Measurements from ENCODE around the gene GPR158.

GPR158 gene

GRCh38 chr10:25392132-25392531, 217.3 kb downstream of the GPR158 start:
- in situ Hi-C loops (cut with MboI; ENCODE audit: low sequenced_read_pairs) = no loop called here

DNA sequence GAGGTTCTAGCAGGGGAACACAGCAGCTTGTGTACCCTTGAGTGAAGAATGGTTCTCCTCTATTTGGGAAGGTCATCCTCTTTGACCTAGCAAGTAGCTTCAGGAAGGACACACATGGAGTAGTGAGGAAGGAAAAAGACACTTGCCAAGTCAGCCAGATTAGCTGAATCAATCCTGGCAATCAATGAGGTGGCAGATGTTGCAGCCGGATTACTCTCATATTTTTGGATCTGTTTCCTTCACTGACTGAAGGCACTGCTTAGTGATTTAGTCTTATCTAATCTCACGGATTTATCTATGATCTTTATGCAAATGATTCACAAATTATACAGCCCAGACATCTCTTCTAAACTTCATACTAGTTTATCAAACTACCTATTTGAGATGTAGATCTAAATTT, 218.8 kb downstream of the GPR158 start:
- in situ Hi-C loops (cut with MboI; ENCODE audit: low sequenced_read_pairs) = no loop called here

GRCh38 chr10:25398680-25399079, 223.9 kb downstream of the GPR158 start:
- in situ Hi-C loops (cut with MboI; ENCODE audit: low sequenced_read_pairs) = no loop called here

DNA sequence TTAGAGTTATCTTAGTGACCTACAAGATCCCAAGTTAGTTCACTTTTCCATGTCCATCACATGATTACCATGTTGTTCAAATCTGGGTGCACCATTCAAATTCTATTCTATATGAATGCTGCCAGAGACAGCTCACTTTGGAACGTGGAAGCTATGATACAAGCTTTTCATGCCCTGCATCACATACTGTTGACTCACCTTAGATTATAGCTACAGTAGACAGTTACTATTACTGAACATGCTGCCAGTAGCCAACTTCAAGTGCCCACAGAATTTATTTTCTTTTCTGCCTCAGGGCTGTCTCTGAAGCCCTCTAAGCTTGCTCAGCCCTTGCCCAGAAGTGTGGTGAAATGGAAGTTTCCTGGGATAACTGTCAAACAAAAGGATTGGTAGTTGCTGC, 231.1 kb downstream of the GPR158 start:
- in situ Hi-C loops (cut with MboI; ENCODE audit: low sequenced_read_pairs) = no loop called here

DNA sequence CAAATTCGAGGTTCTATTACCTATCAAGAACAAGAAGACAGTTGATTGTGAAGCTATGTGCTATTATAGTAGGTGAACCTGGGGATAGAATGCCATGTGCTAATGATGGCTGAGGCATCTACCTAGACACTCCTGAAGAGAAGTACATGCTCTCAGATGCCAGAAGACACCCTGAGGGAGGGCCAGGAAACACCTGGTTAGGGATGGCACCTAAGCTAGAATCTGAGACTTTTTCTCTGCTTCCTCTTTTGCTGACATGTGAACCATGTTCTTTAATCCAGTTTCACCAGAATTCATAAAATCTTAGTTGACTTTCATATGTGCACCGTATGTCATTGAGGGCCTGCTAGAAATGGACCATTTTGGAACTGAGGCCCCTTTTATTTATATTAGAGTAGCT, 242.8 kb downstream of the GPR158 start:
- in situ Hi-C loops (cut with MboI; ENCODE audit: low sequenced_read_pairs) = no loop called here

DNA sequence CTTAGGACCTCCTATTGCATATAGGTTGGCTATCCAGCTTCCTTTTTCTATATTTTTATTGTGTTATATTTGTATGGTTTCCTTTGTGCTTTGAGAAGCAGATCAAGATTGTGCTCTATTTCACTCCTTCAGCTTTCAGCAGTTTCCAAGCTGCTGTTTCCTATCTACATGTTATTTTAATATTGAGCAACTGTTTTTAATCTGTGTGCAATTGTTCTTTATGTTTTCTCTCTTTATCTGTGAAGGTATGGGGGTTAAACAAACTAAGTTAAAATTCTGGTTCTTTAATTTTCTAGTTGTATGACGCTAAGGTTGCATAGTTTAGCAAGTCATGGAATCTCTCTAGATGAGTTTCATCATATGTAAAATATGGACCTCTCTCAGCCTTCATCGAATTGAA, 251.0 kb downstream of the GPR158 start:
- in situ Hi-C loops (cut with MboI; ENCODE audit: low sequenced_read_pairs) = no loop called here

GRCh38 chr10:25436431-25436830, 261.6 kb downstream of the GPR158 start:
- in situ Hi-C loops (cut with MboI; ENCODE audit: low sequenced_read_pairs) = no loop called here

GRCh38 chr10:25441270-25441669, 266.5 kb downstream of the GPR158 start:
- in situ Hi-C loops (cut with MboI; ENCODE audit: low sequenced_read_pairs) = no loop called here

DNA sequence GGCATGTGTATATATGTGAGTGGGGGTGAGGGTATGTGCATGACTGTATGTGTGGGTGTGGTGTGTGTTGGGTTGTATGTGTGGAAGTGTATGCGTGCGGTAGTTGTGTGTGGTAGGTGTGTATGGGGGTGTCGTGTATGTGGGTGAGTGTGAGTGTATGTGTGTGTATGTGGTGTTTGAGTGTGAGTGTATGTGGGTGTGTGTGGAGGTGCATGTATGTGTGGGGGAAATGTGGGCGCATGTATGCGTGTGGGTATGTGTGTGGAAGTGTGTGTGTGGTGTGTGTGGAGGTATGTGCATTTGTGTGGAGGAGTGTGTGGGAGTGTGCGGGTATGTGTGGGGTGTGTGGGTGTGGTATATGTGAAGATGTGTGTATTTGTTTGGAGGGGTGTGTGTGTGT, 269.5 kb downstream of the GPR158 start:
- in situ Hi-C loops (cut with MboI; ENCODE audit: low sequenced_read_pairs) = no loop called here

DNA sequence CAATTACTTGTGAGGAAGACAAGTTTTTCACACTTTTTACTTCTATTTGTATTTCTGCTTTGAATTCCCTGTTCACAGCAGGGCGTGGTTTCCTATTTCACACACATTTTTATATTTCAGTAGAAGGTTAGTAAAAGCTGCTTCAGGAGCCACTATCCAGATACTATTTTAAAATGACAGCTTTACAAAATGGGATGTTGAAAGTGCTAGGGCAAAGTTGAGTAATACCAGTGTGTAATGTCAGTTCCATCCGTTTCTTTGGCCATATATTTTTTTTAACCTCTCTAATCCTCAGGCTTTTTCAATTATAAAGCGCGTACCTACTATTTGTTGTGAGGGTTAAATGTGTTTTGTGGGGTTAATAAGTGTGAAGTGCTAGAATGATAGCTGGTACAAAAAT, 276.6 kb downstream of the GPR158 start:
- in situ Hi-C loops (cut with MboI; ENCODE audit: low sequenced_read_pairs) = no loop called here

- in situ Hi-C loops (cut with MboI; ENCODE audit: low sequenced_read_pairs) = no loop called here
These were observed 278.8 kb downstream of the GPR158 start for GRCh38 chr10:25453619-25454018.

DNA sequence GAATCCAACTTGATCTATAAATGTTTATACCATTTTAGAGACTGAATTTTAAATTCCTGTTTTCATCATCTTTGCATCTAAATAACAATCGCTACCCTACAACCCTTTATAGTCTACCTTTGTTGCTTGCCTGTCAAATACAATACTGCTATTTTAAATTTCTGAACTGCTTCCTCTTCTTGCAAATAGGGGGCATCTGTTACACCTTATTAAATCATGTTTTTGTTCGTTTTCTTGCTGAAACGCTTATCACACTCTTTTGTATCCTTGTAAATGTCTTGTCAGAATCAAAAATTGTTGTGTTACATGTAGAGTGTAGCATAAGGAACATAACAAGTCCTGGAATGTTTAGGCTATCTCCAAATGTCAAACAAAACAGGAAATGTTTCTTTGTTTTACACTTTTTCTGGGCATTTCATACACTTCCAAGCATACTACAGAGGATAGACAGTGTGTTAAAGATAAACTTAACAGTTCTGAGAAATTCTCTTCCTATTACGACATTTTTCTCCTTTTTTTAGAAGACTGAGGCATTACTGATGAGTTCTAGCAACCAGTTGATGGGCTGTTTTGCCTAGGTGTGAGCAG, 281.3 kb downstream of the GPR158 start:
- in situ Hi-C loops (cut with MboI; ENCODE audit: low sequenced_read_pairs) = no loop called here

DNA sequence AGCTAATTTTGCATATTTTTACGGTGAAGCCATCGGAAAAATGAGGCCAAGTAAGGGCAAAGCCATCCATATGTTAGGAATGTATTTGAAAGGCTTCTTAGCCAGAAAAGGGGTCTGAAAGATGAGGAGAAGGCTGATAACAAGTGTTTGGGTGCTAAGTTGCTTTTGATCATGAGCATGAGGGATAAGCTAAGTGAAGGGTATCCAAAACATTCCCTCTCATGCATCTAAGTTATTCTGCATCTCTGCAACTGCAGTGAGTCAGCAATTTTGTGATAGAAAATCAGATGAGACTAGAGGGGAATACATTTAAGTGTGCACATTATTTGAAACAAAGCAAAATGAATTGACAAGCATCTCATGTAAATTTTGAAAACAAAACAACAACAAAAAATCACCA, 282.8 kb downstream of the GPR158 start:
- in situ Hi-C loops (cut with MboI; ENCODE audit: low sequenced_read_pairs) = no loop called here

- in situ Hi-C loops (cut with MboI; ENCODE audit: low sequenced_read_pairs) = no loop called here
These were observed 291.0 kb downstream of the GPR158 start for GRCh38 chr10:25465582-25466372.

GRCh38 chr10:25467881-25468280, 293.1 kb downstream of the GPR158 start:
- in situ Hi-C loops (cut with MboI; ENCODE audit: low sequenced_read_pairs) = no loop called here

- in situ Hi-C loops (cut with MboI; ENCODE audit: low sequenced_read_pairs) = no loop called here
These were observed 306.7 kb downstream of the GPR158 start for GRCh38 chr10:25481467-25481866.

DNA sequence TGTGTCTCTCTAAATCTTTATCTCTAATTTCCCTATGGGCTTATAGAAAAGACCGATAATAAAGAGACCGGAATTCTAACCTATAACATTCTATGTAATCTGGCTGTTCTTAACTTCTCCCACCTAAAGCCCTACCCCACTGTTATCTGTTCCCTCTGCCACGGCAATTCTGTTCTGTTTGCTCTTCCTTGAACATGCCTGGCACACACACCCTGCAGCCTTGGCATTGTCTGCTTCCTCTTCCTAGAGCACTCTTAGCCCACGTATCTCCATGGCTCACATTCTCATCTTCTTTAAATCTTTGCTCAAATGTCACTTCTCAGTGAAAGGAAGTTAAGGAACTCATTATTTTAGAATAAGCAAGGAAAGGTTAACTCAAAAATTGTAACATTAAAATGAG, 309.2 kb downstream of the GPR158 start:
- in situ Hi-C loops (cut with MboI; ENCODE audit: low sequenced_read_pairs) = no loop called here

GRCh38 chr10:25487266-25487665, 312.5 kb downstream of the GPR158 start:
- in situ Hi-C loops (cut with MboI; ENCODE audit: low sequenced_read_pairs) = no loop called here

DNA sequence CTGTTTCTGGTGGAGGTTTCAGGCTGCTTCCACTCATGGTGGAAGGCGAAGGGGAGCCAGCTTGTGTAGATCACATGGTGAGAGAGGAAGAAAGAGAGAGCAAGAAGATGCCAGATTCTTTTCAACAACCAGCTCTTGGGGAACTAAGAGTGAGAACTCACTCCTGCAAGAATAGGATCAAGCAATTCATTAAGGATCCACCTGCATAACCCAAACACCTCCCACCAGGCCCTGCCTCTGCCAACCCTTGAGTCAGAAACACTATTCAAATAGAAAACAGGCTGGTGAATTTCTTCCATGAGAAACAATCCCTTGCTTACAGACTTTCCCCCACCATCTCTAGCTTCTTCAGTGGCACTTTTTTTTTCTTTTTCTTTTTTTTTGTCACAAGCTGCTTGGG, 317.2 kb downstream of the GPR158 start:
- in situ Hi-C loops (cut with MboI; ENCODE audit: low sequenced_read_pairs) = no loop called here

DNA sequence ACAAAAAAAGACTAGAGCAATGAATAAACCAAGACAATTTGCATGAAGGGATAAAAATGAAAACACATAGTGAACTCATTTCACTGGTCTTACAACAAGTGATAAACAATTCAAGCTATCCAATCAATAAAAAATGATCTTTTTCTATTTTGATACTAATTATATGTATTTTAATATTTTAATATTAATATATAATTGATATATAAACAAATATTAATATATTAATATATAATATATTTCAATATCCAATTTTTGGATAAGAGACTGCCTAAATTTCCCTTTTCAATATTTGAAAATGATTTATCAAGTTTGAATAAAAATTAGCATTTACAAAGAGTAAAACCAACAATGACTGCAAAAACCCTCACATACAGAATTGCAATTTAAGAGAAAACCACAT, 317.9 kb downstream of the GPR158 start:
- in situ Hi-C loops (cut with MboI; ENCODE audit: low sequenced_read_pairs) = no loop called here

- in situ Hi-C loops (cut with MboI; ENCODE audit: low sequenced_read_pairs) = no loop called here
These were observed 318.5 kb downstream of the GPR158 start for GRCh38 chr10:25493122-25493893.

GRCh38 chr10:25497246-25497645, 322.4 kb downstream of the GPR158 start:
- in situ Hi-C loops (cut with MboI; ENCODE audit: low sequenced_read_pairs) = no loop called here
